Neuronal stem cell (in vitro differentiated cells): ENCODE data around the gene LASP1.
A peak's percentile ranks its signal among the peaks of the same experiment; 100 is the strongest.

Experiments
- DNase-seq: peaks from one replicate; pipeline ENCODE4 v3.0.0-alpha.2; 2013; ENCODE audit warnings: low spot score
- H2AFZ ChIP-seq: one replicate; pipeline ENCODE4 v1.6.1; 2013; ENCODE audit warnings: mild to moderate bottlenecking, low read length, inconsistent platforms
- H2AK5ac ChIP-seq: 2 replicates; pipeline ENCODE4 v1.6.1; 2013; ENCODE audit warnings: low read depth, mild to moderate bottlenecking, inconsistent platforms, low read length, moderate library complexity, mixed read lengths
- H2BK120ac ChIP-seq: 2 replicates; pipeline ENCODE4 v1.6.1; 2013; ENCODE audit warnings: low read depth, mild to moderate bottlenecking, inconsistent platforms, low read length, moderate library complexity, mixed read lengths
- H2BK12ac ChIP-seq: one replicate; pipeline ENCODE4 v1.6.1; 2013; ENCODE audit warnings: low read length, inconsistent platforms
- H2BK15ac ChIP-seq: 2 replicates; pipeline ENCODE4 v1.6.1; 2013; ENCODE audit warnings: mild to moderate bottlenecking, low read length, inconsistent platforms, mixed read lengths
- H2BK5ac ChIP-seq: one replicate; pipeline ENCODE4 v1.6.1; 2013; ENCODE audit warnings: inconsistent platforms, mild to moderate bottlenecking, low read length, moderate library complexity
- H3K14ac ChIP-seq: one replicate; pipeline ENCODE4 v1.6.1; 2013; ENCODE audit warnings: low read length, inconsistent platforms
- H3K18ac ChIP-seq: 2 replicates; pipeline ENCODE4 v1.6.1; 2013; ENCODE audit warnings: low read length, inconsistent platforms
- H3K23ac ChIP-seq: 2 replicates; pipeline ENCODE4 v1.6.1; 2013; ENCODE audit warnings: low read depth, mild to moderate bottlenecking, mixed read lengths, low read length, inconsistent platforms; ENCODE audit not compliant: poor library complexity
- H3K27ac ChIP-seq: replicated peaks from 3 replicates; pipeline ENCODE4 v1.5.1; 2013; ENCODE audit warnings: low read length, inconsistent platforms
- H3K27me3 ChIP-seq, 3 experiments: 2 replicates each; pipeline ENCODE4 v1.6.1; 2013; ENCODE audit warnings: low read length in 3 of 3, mild to moderate bottlenecking in 2 of 3, inconsistent platforms in 1 of 3, low read depth in 1 of 3, mixed read lengths in 1 of 3, moderate library complexity in 1 of 3; ENCODE audit not compliant: control insufficient read depth in 3 of 3, insufficient read depth in 3 of 3
- H3K36me3 ChIP-seq, 2 donors: replicated peaks in 1 of 2; 2 replicates each; pipeline ENCODE4 v1.6.1; 2013; ENCODE audit warnings: low read length in 2 of 2; ENCODE audit not compliant: control insufficient read depth in 2 of 2, insufficient read depth in 2 of 2
- H3K4ac ChIP-seq: 2 replicates; pipeline ENCODE4 v1.6.1; 2013; ENCODE audit warnings: inconsistent platforms, mild to moderate bottlenecking, low read length, moderate library complexity
- H3K4me1 ChIP-seq, 2 donors: 1 replicate in 1 of 2; 2 replicates in 1 of 2; pipeline ENCODE4 v1.6.1; 2013; ENCODE audit warnings: low read length in 2 of 2, low read depth in 1 of 2; ENCODE audit not compliant: control insufficient read depth in 2 of 2, insufficient read depth in 1 of 2
- H3K4me2 ChIP-seq: one replicate; pipeline ENCODE4 v1.6.1; 2013; ENCODE audit warnings: mild to moderate bottlenecking, low read length, inconsistent platforms; ENCODE audit not compliant: insufficient read depth, poor library complexity, severe bottlenecking
- H3K4me3 ChIP-seq, 2 donors: 2 replicates each; pipeline ENCODE4 v1.5.1; 2013; ENCODE audit warnings: low read length in 2 of 2, mild to moderate bottlenecking in 2 of 2, inconsistent platforms in 1 of 2, moderate library complexity in 1 of 2
- H3K79me1 ChIP-seq: one replicate; pipeline ENCODE4 v1.6.1; 2013; ENCODE audit warnings: low read depth, mild to moderate bottlenecking, inconsistent platforms, low read length, moderate library complexity
- H3K9ac ChIP-seq: one replicate; pipeline ENCODE4 v1.6.1; 2013; ENCODE audit warnings: mild to moderate bottlenecking, low read depth, low read length, inconsistent platforms; ENCODE audit not compliant: poor library complexity
- H3K9me3 ChIP-seq, 2 donors: replicated peaks in 1 of 2; 2 replicates each; pipeline versions ENCODE3 to v1.6.1; 2013; ENCODE audit warnings: low read length in 2 of 2, mild to moderate bottlenecking in 2 of 2, inconsistent platforms in 1 of 2, low read depth in 1 of 2, mixed read lengths in 1 of 2, moderate library complexity in 1 of 2; ENCODE audit not compliant: control insufficient read depth in 2 of 2, insufficient read depth in 1 of 2
- H4K8ac ChIP-seq: one replicate; pipeline ENCODE4 v1.6.1; 2013; ENCODE audit warnings: low read depth, mild to moderate bottlenecking, inconsistent platforms, low read length, moderate library complexity
- H4K91ac ChIP-seq: one replicate; pipeline ENCODE4 v1.6.1; 2013; ENCODE audit warnings: low read length, low read depth, mild to moderate bottlenecking, inconsistent platforms; ENCODE audit not compliant: poor library complexity
- WGBS, 2 donors: extraction: QIAGEN DNeasy Blood & Tissue Kit; methylation state at CpG; one replicate each; pipeline ENCODE4 v1.1.7; 2013; ENCODE audit warnings: missing lambda C conversion rate in 2 of 2, mixed read lengths in 1 of 2; ENCODE audit not compliant: insufficient read length in 2 of 2, insufficient replicate concordance in 1 of 2; ENCODE audit errors: extremely low coverage in 2 of 2; 5-methylcytosine and 5-hydroxymethylcytosine counted together

The LASP1 gene

GRCh38 chr17:38867968-38868816, 1.7 kb upstream of the LASP1 start:
- Histone ChIP-seq H3K27me3 (no peaks in the 10 kb centered on the region), H3K36me3 (peaks cover 0 to 7% of the 10 kb centered on the region in 2 donors), H3K14ac (no peak overlapping the region), H3K4me1 (peaks cover 9 to 12% of the 10 kb centered on the region in 2 donors), H4K91ac (no peak overlapping the region), H2AK5ac (no peak overlapping the region), H3K4ac (no peak overlapping the region), H3K27ac (peak overlapping the region; percentile 56), H2BK5ac (no peak overlapping the region), H3K4me3 (peak overlapping the region; percentile 84 to 98), H2BK120ac (no peak overlapping the region), H4K8ac (no peak overlapping the region), H3K9ac (no peak overlapping the region), H3K9me3 (no peaks in the 10 kb centered on the region), H2BK15ac (no peak overlapping the region), H3K4me2 (peak overlapping the region; percentile 58), H2BK12ac (no peak overlapping the region), H3K23ac (no peak overlapping the region), H3K18ac (peak overlapping the region; percentile 16), H3K79me1 (peaks cover 5% of the 10 kb centered on the region), H2AFZ (peak overlapping the region; percentile 89)
- WGBS, 2 donors: no CpG with 5 or more reads among the region's 25 CpGs
- DNase-seq: no peak

GRCh38 chr17:38868817-38869525, 887 bp upstream of the LASP1 start:
- no peaks in the 10 kb centered on the region for H3K27me3 ChIP-seq
- peaks cover 9% of the 10 kb centered on the region for H3K79me1 ChIP-seq
- H2BK15ac ChIP-seq: peak overlapping the region; percentile 94
- peak overlapping the region; percentile 99 for H2BK5ac ChIP-seq
- H3K14ac ChIP-seq: peak overlapping the region; percentile 91
- no peak overlapping the region for H2BK12ac ChIP-seq
- no peak overlapping the region for H4K8ac ChIP-seq
- peak overlapping the region; percentile 100 for H3K18ac ChIP-seq
- peak overlapping the region; percentile 97 for H3K27ac ChIP-seq
- no peak overlapping the region for H4K91ac ChIP-seq
- peak overlapping the region; percentile 93 for H3K9ac ChIP-seq
- no peaks in the 10 kb centered on the region for H3K9me3 ChIP-seq
- H2AFZ ChIP-seq: peak overlapping the region; percentile 94
- peaks cover 0 to 8% of the 10 kb centered on the region in 2 donors for H3K36me3 ChIP-seq
- peak overlapping the region; percentile 98 for H2BK120ac ChIP-seq
- H3K4ac ChIP-seq: no peak overlapping the region
- DNase-seq: peak; percentile 95
- H3K4me3 ChIP-seq: peak overlapping the region; percentile 92 to 98
- H3K23ac ChIP-seq: peak overlapping the region; percentile 96
- H3K4me1 ChIP-seq: peaks cover 10 to 12% of the 10 kb centered on the region in 2 donors
- peak overlapping the region; percentile 34 for H2AK5ac ChIP-seq
- H3K4me2 ChIP-seq: peak overlapping the region; percentile 67
- WGBS, 2 donors: no CpG with 5 or more reads among the region's 26 CpGs

- H3K4ac ChIP-seq: peak overlapping the region; percentile 81
- peaks cover 13% of the 10 kb centered on the region for H3K79me1 ChIP-seq
- H2AFZ ChIP-seq: peak overlapping the region; percentile 94
- H3K4me2 ChIP-seq: peak overlapping the region; percentile 89
- peak overlapping the region; percentile 75 for H3K27ac ChIP-seq
- H3K23ac ChIP-seq: peak overlapping the region; percentile 99
- no CpG with 5 or more reads among the region's 56 CpGs for whole genome bisulfite sequencing, 2 donors
- H2AK5ac ChIP-seq: peak overlapping the region; percentile 73
- peak overlapping the region; percentile 94 for H3K18ac ChIP-seq
- peak overlapping the region; percentile 92 to 98 for H3K4me3 ChIP-seq
- no peak overlapping the region for H4K8ac ChIP-seq
- H2BK120ac ChIP-seq: peak overlapping the region; percentile 33
- DNase-seq: no peak
- no peak overlapping the region for H3K14ac ChIP-seq
- no peak overlapping the region for H4K91ac ChIP-seq
- H2BK12ac ChIP-seq: no peak overlapping the region
- peak overlapping the region; percentile 70 for H2BK15ac ChIP-seq
- no peaks in the 10 kb centered on the region for H3K27me3 ChIP-seq
- H3K9ac ChIP-seq: peak overlapping the region; percentile 97
- H3K9me3 ChIP-seq: no peaks in the 10 kb centered on the region
- peak overlapping the region; percentile 99 for H2BK5ac ChIP-seq
- H3K4me1 ChIP-seq: peaks cover 16 to 19% of the 10 kb centered on the region in 2 donors
- H3K36me3 ChIP-seq: peaks cover 0 to 8% of the 10 kb centered on the region in 2 donors
Measured at GRCh38 chr17:38870259-38871165, 654 bp downstream of the LASP1 start.
